HTERT RPE-1 (cell line): ENCODE measurements around the gene BCL2L13.

Experiments
- in situ Hi-C: fragments of 300-500 bp; cut with MboI; formaldehyde crosslinking; loops from 4 replicates; pipeline ENCODE4 v1.14.3; 2020; ENCODE audit warnings: low sequenced_read_pairs

BCL2L13 gene

GRCh38 chr22:17726006-17726927 lies 87.7 kb downstream of the BCL2L13 start:
- in situ Hi-C loops: no loop called here

DNA sequence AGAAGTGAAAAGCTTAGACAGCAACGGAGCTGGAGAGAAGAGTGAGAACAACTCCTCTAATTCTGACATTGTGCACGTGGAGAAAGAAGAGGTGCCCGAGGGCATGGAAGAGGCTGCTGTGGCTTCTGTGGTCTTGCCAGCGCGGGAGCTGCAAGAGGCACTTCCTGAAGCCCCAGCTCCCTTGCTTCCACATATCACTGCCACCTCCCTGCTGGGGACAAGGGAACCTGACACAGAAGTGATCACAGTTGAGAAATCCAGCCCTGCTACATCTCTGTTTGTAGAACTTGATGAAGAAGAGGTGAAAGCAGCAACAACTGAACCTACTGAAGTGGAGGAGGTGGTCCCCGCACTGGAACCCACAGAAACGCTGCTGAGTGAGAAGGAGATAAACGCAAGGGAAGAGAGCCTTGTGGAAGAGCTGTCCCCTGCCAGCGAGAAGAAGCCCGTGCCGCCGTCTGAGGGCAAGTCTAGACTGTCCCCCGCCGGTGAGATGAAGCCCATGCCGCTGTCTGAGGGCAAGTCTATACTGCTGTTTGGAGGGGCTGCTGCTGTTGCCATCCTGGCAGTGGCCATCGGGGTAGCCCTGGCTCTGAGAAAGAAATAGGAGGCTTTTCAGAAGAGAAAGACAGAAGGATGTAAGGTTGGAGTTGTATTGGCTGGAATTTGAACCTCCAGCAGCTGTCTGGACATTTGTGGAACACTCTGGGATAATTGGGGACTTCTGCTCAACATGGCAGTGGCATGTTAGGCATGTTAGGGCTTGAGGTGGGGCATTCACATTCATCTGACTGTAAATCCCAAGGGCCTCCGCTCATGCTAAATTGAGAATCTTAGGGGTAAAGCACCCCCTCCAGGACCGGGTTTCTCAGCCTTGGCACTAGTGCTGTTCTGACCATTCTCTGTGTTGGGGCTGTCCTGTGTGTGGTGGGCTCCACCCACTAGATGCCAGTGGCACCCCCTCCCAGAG lies 88.7 kb downstream of the BCL2L13 start:
- in situ Hi-C loops: no loop called here

DNA sequence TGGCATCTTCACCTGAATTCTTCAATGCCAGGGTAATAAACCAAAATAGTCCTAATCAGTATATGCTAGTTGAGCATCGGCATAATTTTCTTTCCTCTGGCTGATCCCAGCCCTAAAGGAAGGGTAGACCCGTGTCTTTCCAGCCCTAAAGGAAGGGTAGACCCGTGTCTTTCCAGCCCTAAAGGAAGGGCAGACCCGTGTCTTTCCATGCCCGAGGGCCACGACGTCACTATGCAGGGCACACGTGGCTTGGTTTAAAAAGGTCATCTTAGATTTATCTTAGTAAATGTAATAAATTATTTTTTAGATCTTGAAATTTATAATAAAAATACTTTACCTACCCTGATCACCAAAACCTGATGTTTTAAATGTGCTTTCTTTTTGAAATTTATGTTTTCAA lies 90.2 kb downstream of the BCL2L13 start:
- in situ Hi-C loops: no loop called here

- in situ Hi-C loops: no loop called here
Observed at GRCh38 chr22:17729561-17729960, 91.0 kb downstream of the BCL2L13 start.

DNA sequence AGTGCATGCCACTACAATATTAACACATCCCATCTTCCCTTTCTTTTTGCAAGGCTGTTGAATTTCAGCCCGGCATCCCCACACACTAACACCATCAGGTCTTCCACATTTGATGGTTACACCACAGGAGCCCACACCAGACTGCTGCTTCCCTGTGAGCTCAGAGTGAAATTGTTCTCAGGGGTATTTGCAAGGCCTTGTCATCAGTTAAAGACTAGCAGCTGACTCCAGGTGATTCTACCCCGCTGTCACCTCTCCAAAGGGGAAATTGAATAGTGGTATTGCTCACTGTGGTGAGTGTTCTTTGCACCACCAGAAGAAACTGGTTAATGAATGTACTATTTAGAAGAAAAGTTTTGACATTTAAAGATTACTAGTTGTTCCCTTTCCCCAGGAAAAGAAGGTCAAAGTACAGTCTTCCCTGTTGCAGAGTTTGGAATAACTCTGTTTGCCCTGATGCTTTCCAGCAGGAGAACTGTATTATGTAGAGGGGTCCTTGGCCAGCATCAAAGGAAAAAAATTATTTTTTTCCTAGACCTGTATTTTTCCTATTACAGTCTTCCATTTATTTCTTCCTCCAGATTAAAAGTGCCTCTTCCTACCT lies 93.8 kb downstream of the BCL2L13 start:
- in situ Hi-C loops: no loop called here

DNA sequence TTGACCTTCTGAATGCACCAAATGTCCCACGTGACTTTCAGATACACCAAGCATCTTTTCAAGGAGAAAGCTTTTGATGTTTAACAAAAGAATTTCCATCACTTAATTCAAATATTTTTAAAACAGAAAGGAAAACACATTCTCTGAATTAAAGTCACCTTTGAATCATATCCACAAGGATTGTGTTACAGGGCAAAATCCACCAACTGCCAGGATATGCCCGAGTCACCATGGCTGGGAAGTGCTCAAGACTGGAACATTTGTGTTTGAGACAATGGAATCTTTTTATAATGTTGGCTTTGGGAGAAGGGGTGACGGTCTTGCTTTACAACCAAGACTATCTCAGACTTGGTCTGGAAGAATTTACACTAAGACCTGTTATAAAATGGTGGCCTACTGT lies 94.9 kb downstream of the BCL2L13 start:
- in situ Hi-C loops: no loop called here

DNA sequence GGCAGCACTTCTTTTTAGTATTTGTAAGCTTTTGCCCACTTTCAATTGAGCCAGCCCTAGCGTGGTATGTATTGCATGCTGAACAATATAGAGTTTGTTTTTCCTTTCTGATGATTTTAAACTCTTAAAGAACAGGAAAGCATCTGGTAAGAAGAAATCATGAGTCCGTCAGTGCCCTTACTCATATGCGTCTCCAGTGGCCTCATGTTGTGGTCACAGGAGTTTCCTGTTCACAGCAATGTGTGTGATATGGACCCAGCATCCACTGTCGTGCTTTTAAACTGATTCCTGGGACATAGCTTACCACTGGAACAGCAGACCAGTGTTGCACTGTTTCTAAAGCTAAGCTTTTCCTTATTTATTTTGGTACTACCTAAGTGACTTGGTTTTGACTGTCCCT lies 95.6 kb downstream of the BCL2L13 start:
- in situ Hi-C loops: no loop called here

- in situ Hi-C loops: no loop called here
Observed at GRCh38 chr22:17738386-17739128, 100.0 kb downstream of the BCL2L13 start.

DNA sequence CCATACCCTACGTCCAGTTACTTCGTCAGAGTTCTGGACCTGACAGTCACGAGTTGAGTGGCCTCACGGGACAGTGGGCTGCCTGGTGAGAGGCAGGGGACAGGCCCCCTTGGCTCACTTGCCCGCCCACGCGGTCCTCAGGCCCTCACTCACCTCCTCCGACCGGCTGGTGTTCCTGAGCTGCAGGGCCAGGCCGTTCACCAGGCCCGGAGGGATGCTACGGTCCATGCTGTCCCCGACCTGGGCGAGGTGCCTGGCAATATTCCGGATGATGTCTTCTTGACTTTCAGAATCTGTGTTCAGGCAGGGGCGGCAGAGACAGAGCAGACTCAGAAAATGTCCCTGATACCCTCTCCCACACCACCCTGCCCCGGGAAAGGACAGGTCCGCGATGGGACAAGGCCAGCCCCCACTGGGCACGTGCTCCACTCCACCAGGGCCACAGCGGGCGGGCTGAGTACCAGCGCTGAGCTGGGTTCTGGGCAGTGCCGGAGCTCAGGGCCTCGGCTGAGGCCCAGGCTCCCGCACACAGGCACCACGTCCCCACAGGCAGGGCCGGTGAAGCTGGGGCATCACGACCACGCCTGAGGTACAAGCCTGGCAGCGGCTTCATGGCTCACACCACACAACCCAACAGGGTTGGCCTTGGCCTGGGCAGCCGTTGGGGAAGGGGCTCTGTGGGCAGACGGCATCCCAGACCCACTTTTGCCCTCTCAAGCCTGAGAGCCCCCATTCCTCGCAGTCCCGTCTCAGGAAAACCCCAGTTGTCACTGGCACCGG lies 100.8 kb downstream of the BCL2L13 start:
- in situ Hi-C loops: no loop called here

DNA sequence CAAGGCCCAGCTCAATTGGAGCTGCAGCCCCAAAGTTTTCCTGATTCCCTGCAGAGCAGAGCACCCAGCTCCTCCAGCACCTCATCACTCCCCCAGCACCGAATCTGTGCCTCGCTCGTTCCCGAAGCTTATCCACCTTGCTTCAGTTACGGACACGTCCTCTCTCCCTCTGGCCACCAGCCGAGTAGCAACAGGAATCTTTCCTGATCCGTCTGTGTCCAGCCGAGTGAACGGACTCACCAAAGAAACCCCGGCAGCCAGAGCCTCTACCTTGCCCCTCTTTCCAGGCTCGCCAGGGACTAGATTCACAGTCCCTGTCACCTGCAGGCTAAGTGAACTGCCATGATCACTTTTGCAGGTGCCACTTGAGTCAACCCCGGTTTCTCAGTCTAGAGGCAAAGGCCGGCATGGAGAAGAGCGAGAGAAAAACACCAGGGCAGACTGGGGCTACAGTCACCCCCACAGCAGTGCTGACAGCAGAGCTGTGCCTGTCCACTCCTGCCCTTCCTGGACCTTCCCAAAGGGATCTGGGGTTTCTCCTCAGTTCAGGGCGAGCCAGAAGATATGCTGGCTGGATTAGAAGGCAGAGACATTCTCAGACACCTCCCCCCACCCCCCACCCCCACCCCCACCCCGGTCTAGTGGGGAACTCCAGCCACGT lies 103.4 kb downstream of the BCL2L13 start:
- in situ Hi-C loops: no loop called here

DNA sequence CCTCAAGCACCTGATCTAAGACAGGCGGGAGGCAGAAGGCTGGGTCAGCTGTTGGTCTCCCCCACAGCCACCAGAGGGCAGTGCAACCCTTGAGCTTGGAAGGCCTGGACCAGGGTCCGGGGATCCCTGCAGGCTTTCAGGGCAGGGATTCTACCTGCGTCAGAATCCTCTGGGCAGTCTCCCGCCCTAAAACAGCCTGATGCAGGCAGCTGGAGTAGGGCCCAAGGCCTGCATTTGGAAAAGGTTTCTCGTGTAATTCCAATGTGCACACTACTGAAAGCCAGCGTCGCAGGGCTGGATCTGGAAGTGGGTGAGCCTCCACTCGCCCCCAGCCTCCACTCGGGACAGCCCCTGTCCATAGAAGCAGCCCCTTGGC lies 104.0 kb downstream of the BCL2L13 start:
- in situ Hi-C loops: no loop called here

GRCh38 chr22:17743661-17744411 lies 105.3 kb downstream of the BCL2L13 start:
- in situ Hi-C loops: no loop called here

GRCh38 chr22:17744430-17744829 lies 105.9 kb downstream of the BCL2L13 start:
- in situ Hi-C loops: no loop called here

GRCh38 chr22:17746916-17747315 lies 108.4 kb downstream of the BCL2L13 start:
- in situ Hi-C loops: no loop called here

GRCh38 chr22:17748555-17749353 lies 110.2 kb downstream of the BCL2L13 start:
- in situ Hi-C loops: no loop called here

- in situ Hi-C loops: no loop called here
Observed at GRCh38 chr22:17749605-17750395, 111.2 kb downstream of the BCL2L13 start.

DNA sequence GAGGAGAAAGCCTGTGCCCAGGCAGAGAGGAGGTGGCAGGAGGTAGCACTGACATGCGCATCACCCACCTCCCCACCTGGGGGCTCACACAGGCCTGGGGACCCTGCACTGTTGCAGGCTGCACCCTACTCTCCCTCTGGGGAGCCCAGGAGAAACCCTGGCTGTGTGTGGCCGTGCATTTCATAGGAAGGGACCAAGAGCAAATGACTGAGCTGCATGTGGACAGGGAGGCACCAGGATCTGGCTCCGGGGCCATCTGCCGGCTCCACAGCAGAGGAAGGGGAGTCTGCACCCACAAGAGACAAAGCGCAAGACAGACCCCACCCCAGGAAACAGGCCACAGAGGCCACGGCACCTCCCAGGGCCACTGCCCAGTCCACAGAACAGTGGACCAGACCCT lies 113.0 kb downstream of the BCL2L13 start:
- in situ Hi-C loops: no loop called here
